Right ventricle myocardium superior (tissue), 1 donor: Measurements from ENCODE around the gene MBD5. TPM values are rescaled to one million over a fixed set of nuclear protein-coding genes. Genes with fewer than 3 reads are reported as not detected.
"Not testable (repeated sequence)": the region's sequence is repeated elsewhere in the genome, so short reads cannot be mapped to it uniquely, and the experiment has no call there.

Experiments used
- ATAC-seq: fragments of 200-7000 bp; cut with Tn5 transposase; one replicate; pipeline ENCODE4 v1.9.1; 2020; ENCODE audit warnings: mild to moderate bottlenecking; ENCODE audit not compliant: poor library complexity
- DNase-seq: peaks from one replicate; pipeline ENCODE4 v3.0.0-alpha.2; 2020
- intact Hi-C: fragments of 100-400 bp; cut with DNase I; formaldehyde crosslinking; loops from one replicate; pipeline ENCODE4 v1.11.2; 2022
- long read RNA-seq: library from polyadenylated mRNA; unstranded; transcript quantifications from one replicate; pipeline ENCODE4 v2.0.0, GENCODE V29; 2021
- total RNA-seq: library from RNA; stranded (reverse); fragmentation: NEBNext Ultra II Directional; extraction: Animal tissue kit (Norgen Biotek cat#: 25700); gene quantifications from one replicate; pipeline ENCODE4 v1.2.1, GENCODE V29; 2021
- donor health status: DM: no; HTN: yes; CAD: no; lungs with severe emphysema.

MBD5 gene
- 25.5 TPM for total RNA-seq
- long read RNA-seq, partial matches to known transcripts: 4 of 12 reads
- long read RNA-seq, other reads (novel, unspliced or antisense): 6 of 12 reads

- ATAC-seq: peak; percentile 30
- peak; percentile 45 for DNase-seq
- intact Hi-C loops: no loop called here
Measured at GRCh38 chr2:148021059-148021861, at the start of gene MBD5. Gene MBD5, plus strand, starts transcription at chr2:148021091.

- no peak for ATAC-seq
- DNase-seq: no peak
- intact Hi-C loops: no loop called here
Measured at GRCh38 chr2:147976102-147976501, 44.8 kb upstream of the MBD5 start.

GRCh38 chr2:147977679-147978078 is 43.2 kb upstream of the MBD5 start:
- no peak for DNase-seq
- intact Hi-C loops: no loop called here
- ATAC-seq: peak; percentile 18

GRCh38 chr2:147980940-147981528 is 39.9 kb upstream of the MBD5 start:
- intact Hi-C loops: no loop called here
- no peak for DNase-seq
- ATAC-seq: no peak

- intact Hi-C loops: no loop called here
- no peak for ATAC-seq
- DNase-seq: no peak
Measured at GRCh38 chr2:147989102-147989501, 31.8 kb upstream of the MBD5 start.

GRCh38 chr2:147989809-147990403 is 31.0 kb upstream of the MBD5 start:
- peak; percentile 61 for ATAC-seq
- no peak for DNase-seq
- intact Hi-C loops: no loop called here

GRCh38 chr2:147994965-147995364 is 25.9 kb upstream of the MBD5 start:
- ATAC-seq, intact Hi-C loops, DNase-seq: not testable (repeated sequence)

- intact Hi-C loops: no loop called here
- DNase-seq (no peak), ATAC-seq (no peak)
Measured at GRCh38 chr2:147996828-147997227, 24.1 kb upstream of the MBD5 start.

GRCh38 chr2:147998203-147998602 is 22.7 kb upstream of the MBD5 start:
- intact Hi-C loops: no loop called here
- no peak for ATAC-seq
- no peak for DNase-seq

GRCh38 chr2:147999126-147999525 is 21.8 kb upstream of the MBD5 start:
- DNase-seq (no peak), ATAC-seq (no peak)
- intact Hi-C loops: no loop called here

GRCh38 chr2:148000095-148000494 is 20.8 kb upstream of the MBD5 start:
- intact Hi-C loops: no loop called here
- DNase-seq: no peak
- ATAC-seq: no peak

- ATAC-seq, DNase-seq, intact Hi-C loops: not testable (repeated sequence)
Measured at GRCh38 chr2:148002420-148002819, 18.5 kb upstream of the MBD5 start.

GRCh38 chr2:148006249-148007007 is 14.5 kb upstream of the MBD5 start:
- intact Hi-C loops: no loop called here
- no peak for DNase-seq

GRCh38 chr2:148007219-148007900 is 13.5 kb upstream of the MBD5 start:
- intact Hi-C loops: no loop called here
- ATAC-seq (no peak), DNase-seq (no peak)

More at GRCh38 chr2:148006249-148007007, 14.5 kb upstream of the MBD5 start:
- no peak for ATAC-seq

- DNase-seq, ATAC-seq, intact Hi-C loops: not testable (repeated sequence)
Measured at GRCh38 chr2:148008411-148008810, 12.5 kb upstream of the MBD5 start.

- no peak for DNase-seq
- intact Hi-C loops: no loop called here
- ATAC-seq: no peak
Measured at GRCh38 chr2:148013876-148014275, 7.0 kb upstream of the MBD5 start.

GRCh38 chr2:148014616-148015015 is 6.3 kb upstream of the MBD5 start:
- intact Hi-C loops: no loop called here
- no peak for DNase-seq

More at GRCh38 chr2:148014616-148015015, 6.3 kb upstream of the MBD5 start:
- no peak for ATAC-seq
